ENCODE data around the gene ENO1.
"Not testable (repeated sequence)": the region's sequence is repeated elsewhere in the genome, so short reads cannot be mapped to it uniquely, and the experiment has no call there.

Gene ENO1

GRCh38 chr1:8878448-8878697 lies at the start of gene ENO1:
Gene ENO1, minus strand, starts transcription at chr1:8878686. Its CDS starts 3,778 bp downstream, at chr1:8874908.
- no peak for DNase-seq

- DNase-seq, result no peak
Measured at GRCh38 chr1:8926707-8927694, 48.5 kb upstream of the ENO1 start.

- no peak for DNase-seq
Measured at GRCh38 chr1:8925960-8926359, 47.5 kb upstream of the ENO1 start.

GRCh38 chr1:8925406-8925805 lies 46.9 kb upstream of the ENO1 start:
- DNase-seq, result no peak

- DNase-seq, result no peak
Measured at GRCh38 chr1:8922962-8923361, 44.5 kb upstream of the ENO1 start.

GRCh38 chr1:8917536-8917935 lies 39.0 kb upstream of the ENO1 start:
- DNase-seq, result not testable (repeated sequence)

GRCh38 chr1:8915446-8915845 lies 37.0 kb upstream of the ENO1 start:
- no peak for DNase-seq

- DNase-seq, result no peak
Measured at GRCh38 chr1:8914466-8914865, 36.0 kb upstream of the ENO1 start.

- DNase-seq, result no peak
Measured at GRCh38 chr1:8913457-8913856, 35.0 kb upstream of the ENO1 start.

GRCh38 chr1:8911416-8912309 lies 33.2 kb upstream of the ENO1 start:
- no peak for DNase-seq

GRCh38 chr1:8910914-8911313 lies 32.4 kb upstream of the ENO1 start:
- DNase-seq, result no peak

GRCh38 chr1:8910331-8910730 lies 31.8 kb upstream of the ENO1 start:
- no peak for DNase-seq

- no peak for DNase-seq
Measured at GRCh38 chr1:8908388-8909151, 30.1 kb upstream of the ENO1 start.

- no peak for DNase-seq
Measured at GRCh38 chr1:8905582-8906191, 27.2 kb upstream of the ENO1 start.

GRCh38 chr1:8903908-8904650 lies 25.6 kb upstream of the ENO1 start:
- no peak for DNase-seq

- no peak for DNase-seq
Measured at GRCh38 chr1:8903410-8903809, 24.9 kb upstream of the ENO1 start.

- no peak for DNase-seq
Measured at GRCh38 chr1:8902765-8903164, 24.3 kb upstream of the ENO1 start.

GRCh38 chr1:8900684-8901083 lies 22.2 kb upstream of the ENO1 start:
- DNase-seq, result not testable (repeated sequence)

- no peak for DNase-seq
Measured at GRCh38 chr1:8899046-8899445, 20.6 kb upstream of the ENO1 start.

- not testable (repeated sequence) for DNase-seq
Measured at GRCh38 chr1:8898418-8898817, 19.9 kb upstream of the ENO1 start.

- not testable (repeated sequence) for DNase-seq
Measured at GRCh38 chr1:8897505-8897904, 19.0 kb upstream of the ENO1 start.

- not testable (repeated sequence) for DNase-seq
Measured at GRCh38 chr1:8896775-8897174, 18.3 kb upstream of the ENO1 start.
